H1 (cell line): Measurements from ENCODE around the gene LOXL4. TPM values are rescaled to one million over a fixed set of nuclear protein-coding genes. Genes with fewer than 3 reads are reported as not detected.

Source experiments
- CBX8 ChIP-seq: fragments of 300-800, 300-1000 bp; sonication (generic); IDR thresholded peaks from 2 replicates; pipeline ENCODE4 v1.7.1; 2016; ENCODE audit warnings: low read depth, low read length, borderline replicate concordance
- E2F6 ChIP-seq: IDR thresholded peaks from 2 replicates; pipeline ENCODE4 v1.6.1; 2012; ENCODE audit warnings: inconsistent platforms
- HDAC2 ChIP-seq, 2 experiments: fragments of 300-600 bp in 1 of 2; sonication (generic) in 1 of 2; IDR thresholded peaks; 2 replicates each; pipeline ENCODE4 v1.6.1; 2011 to 2012; ENCODE audit warnings: low read depth in 2 of 2, low read length in 2 of 2, mild to moderate bottlenecking in 2 of 2, moderate library complexity in 2 of 2, borderline replicate concordance in 1 of 2, inconsistent platforms in 1 of 2
- KDM4A ChIP-seq: IDR thresholded peaks from one replicate; pipeline ENCODE4 v1.7.1; 2012; ENCODE audit warnings: low read depth, mild to moderate bottlenecking, moderate library complexity, low read length, inconsistent platforms; ENCODE audit not compliant: severe bottlenecking
- KDM5A ChIP-seq: fragments of 200-600 bp; IDR thresholded peaks from 2 replicates; pipeline ENCODE4 v1.7.1; 2012; ENCODE audit warnings: mild to moderate bottlenecking, low read length, inconsistent platforms, mixed read lengths
- PHF8 ChIP-seq: fragments of 200-600 bp; sonication (generic); conservative IDR thresholded peaks from 2 replicates; pipeline ENCODE4 v1.7.1; 2012; ENCODE audit warnings: low read depth, mild to moderate bottlenecking, inconsistent platforms, low read length, moderate library complexity
- POU5F1 ChIP-seq: IDR thresholded peaks from 2 replicates; pipeline ENCODE4 v1.6.1; 2011; ENCODE audit warnings: low read depth, mild to moderate bottlenecking, low read length, moderate library complexity
- RBBP5 ChIP-seq: IDR thresholded peaks from 2 replicates; pipeline ENCODE4 v1.7.1; 2012; ENCODE audit warnings: low read depth, mild to moderate bottlenecking, inconsistent platforms, low read length, moderate library complexity, borderline replicate concordance
- SIRT6 ChIP-seq: IDR thresholded peaks from one replicate; pipeline ENCODE4 v1.7.1; 2012; ENCODE audit warnings: low read length, inconsistent platforms
- SP2 ChIP-seq: IDR thresholded peaks from 2 replicates; pipeline ENCODE4 v1.6.1; 2012; ENCODE audit warnings: mild to moderate bottlenecking, low read length, inconsistent platforms
- polyA plus RNA-seq, 7 experiments: library from polyadenylated mRNA; depleted of rRNA in 3 of 7; stranded (reverse) in 5 of 7; unstranded in 2 of 7; fragments of >200 nt in 5 of 7; fragments of 200-250 nt in 2 of 7; gene quantifications; 1 replicate in 5 of 7; 2 replicates in 1 of 7; 4 replicates in 1 of 7; pipeline versions ENCODE4 v1.2.1 to v1.2.3, GENCODE V29; 2011 to 2013; ENCODE audit warnings: missing spikeins in 2 of 7, mixed read lengths in 2 of 7
- total RNA-seq: library from RNA; stranded (reverse); fragmentation: NEBNext Ultra II Directional; extraction: Animal tissue kit (Norgen Biotek cat#: 25700); gene quantifications from 2 replicates; pipeline ENCODE4 v1.2.1, GENCODE V29; 2021

The LOXL4 gene
- total and polyA plus RNA-seq, 2 of the 8 experiments (the other 6 are each of a cell fraction or from before 2014, with no cell fraction given): 0.13 to 0.27 TPM

- TF ChIP-seq HDAC2 (IDR thresholded peaks at IDR 0.05; ENCODE audit: borderline replicate concordance in 1 of 2, low read depth in 2 of 2, low read length in 2 of 2) (no peak), POU5F1 (no peak), PHF8 (no peak), E2F6 (no peak), RBBP5 (no peak), SP2 (no peak), SIRT6 (no peak), KDM4A (no peak), KDM5A (no peak), CBX8 (no peak)
Measured at GRCh38 chr10:98253499-98253898, 14.5 kb downstream of the LOXL4 start (continued).
